IMR-90 (cell line): ENCODE results near the gene C1QL1. TPM values are rescaled to one million over a fixed set of nuclear protein-coding genes. Genes with fewer than 3 reads are reported as not detected.

Source experiments
- ATAC-seq: fragments of 200-7000 bp; cut with Tn5 transposase; 2 replicates; pipeline ENCODE4 v1.9.1; 2020; ENCODE audit warnings: low read depth, mild to moderate bottlenecking, moderate library complexity
- BruUV-seq: library from RNA; stranded (reverse); fragments of 400-500 nt; replicated peaks from 2 replicates; lab custom pipeline; 2021; lab: Mats Ljungman, UMichigan
- CTCF ChIA-PET: fragments of 300-600 bp; formaldehyde crosslinking; extraction: SDS; loops from one replicate; lab custom pipeline; 2021; ENCODE audit warnings: antibody characterized with exemption; lab: Yijun Ruan, JAX
- POLR2A ChIA-PET: fragments of 300-600 bp; sonication (Branson Sonifier 250); formaldehyde crosslinking; loops from one replicate; lab custom pipeline; 2022; ENCODE audit warnings: antibody characterized with exemption; ENCODE audit not compliant: unreplicated experiment; lab: Charles Lee
- DNase-seq: peaks from one replicate; pipeline ENCODE4 v3.0.0; 2013
- H2AFZ ChIP-seq: replicated peaks from 2 replicates; pipeline ENCODE3; 2013; ENCODE audit warnings: low read length, mild to moderate bottlenecking; ENCODE audit not compliant: poor library complexity
- H2AK5ac ChIP-seq: 2 replicates; pipeline ENCODE4 v1.6.1; 2013; ENCODE audit warnings: low read depth, low read length, inconsistent platforms
- H2AK9ac ChIP-seq: replicated peaks from 2 replicates; pipeline ENCODE3; 2013; ENCODE audit warnings: mild to moderate bottlenecking, low read depth, low read length, moderate library complexity; ENCODE audit not compliant: poor library complexity
- H2BK120ac ChIP-seq: 2 replicates; pipeline ENCODE4 v1.6.1; 2013; ENCODE audit warnings: low read depth, low read length, inconsistent platforms
- H2BK15ac ChIP-seq: 3 replicates; pipeline ENCODE4 v1.6.1; 2013; ENCODE audit warnings: low read depth, low read length, inconsistent platforms
- H2BK20ac ChIP-seq: 2 replicates; pipeline ENCODE4 v1.6.1; 2013; ENCODE audit warnings: low read depth, mild to moderate bottlenecking, inconsistent platforms, low read length, moderate library complexity
- H2BK5ac ChIP-seq: 2 replicates; pipeline ENCODE4 v1.6.1; 2013; ENCODE audit warnings: mild to moderate bottlenecking, low read depth, low read length, inconsistent platforms; ENCODE audit not compliant: poor library complexity, severe bottlenecking
- H3K14ac ChIP-seq: replicated peaks from 2 replicates; pipeline ENCODE4 v1.6.1; 2013; ENCODE audit warnings: low read depth, low read length, inconsistent platforms
- H3K18ac ChIP-seq: 2 replicates; pipeline ENCODE4 v1.6.1; 2013; ENCODE audit warnings: low read depth, low read length, control low read depth
- H3K23ac ChIP-seq: 2 replicates; pipeline ENCODE4 v1.6.1; 2013; ENCODE audit warnings: low read depth, low read length, inconsistent platforms
- H3K27ac ChIP-seq: 2 replicates; pipeline ENCODE4 v1.5.1; 2013; ENCODE audit warnings: mild to moderate bottlenecking, control low read depth, low read length; ENCODE audit not compliant: insufficient read depth
- H3K27me3 ChIP-seq: 2 replicates; pipeline ENCODE4 v1.6.1; 2013; ENCODE audit warnings: low read length; ENCODE audit not compliant: control insufficient read depth, insufficient read depth
- H3K36me3 ChIP-seq: 2 replicates; pipeline ENCODE4 v1.6.1; 2013; ENCODE audit warnings: low read length, mixed read lengths; ENCODE audit not compliant: control insufficient read depth, insufficient read depth
- H3K4ac ChIP-seq: 2 replicates; pipeline ENCODE4 v1.6.1; 2013; ENCODE audit warnings: low read depth, low read length, inconsistent platforms
- H3K4me1 ChIP-seq: 2 replicates; pipeline ENCODE4 v1.6.1; 2013; ENCODE audit warnings: low read length, mixed read lengths; ENCODE audit not compliant: control insufficient read depth, insufficient read depth
- H3K4me2 ChIP-seq: 2 replicates; pipeline ENCODE4 v1.6.1; 2013; ENCODE audit warnings: low read depth, mild to moderate bottlenecking, control low read depth, low read length, moderate library complexity
- H3K4me3 ChIP-seq: 2 replicates; pipeline ENCODE4 v1.5.1; 2013; ENCODE audit warnings: low read depth, mild to moderate bottlenecking, control low read depth, low read length, moderate library complexity; ENCODE audit not compliant: insufficient read depth
- H3K56ac ChIP-seq: 2 replicates; pipeline ENCODE4 v1.6.1; 2013; ENCODE audit warnings: low read length, inconsistent platforms; ENCODE audit not compliant: insufficient read depth; ENCODE audit errors: extremely low read depth
- H3K79me1 ChIP-seq, 2 experiments: 2 replicates each; pipeline ENCODE4 v1.6.1; 2013; ENCODE audit warnings: low read length in 2 of 2, inconsistent platforms in 1 of 2, low read depth in 1 of 2
- H3K9ac ChIP-seq: 2 replicates; pipeline ENCODE4 v1.6.1; 2013; ENCODE audit warnings: low read depth, low read length, control low read depth
- H3K9me1 ChIP-seq: 2 replicates; pipeline ENCODE4 v1.6.1; 2013; ENCODE audit warnings: low read length, inconsistent platforms; ENCODE audit not compliant: insufficient read depth
- H3K9me3 ChIP-seq: 2 replicates; pipeline ENCODE4 v1.6.1; 2013; ENCODE audit warnings: low read length; ENCODE audit not compliant: control insufficient read depth, insufficient read depth
- H4K20me1 ChIP-seq: 2 replicates; pipeline ENCODE4 v1.6.1; 2013; ENCODE audit warnings: low read length, inconsistent platforms; ENCODE audit not compliant: insufficient read depth
- H4K5ac ChIP-seq: 2 replicates; pipeline ENCODE4 v1.6.1; 2013; ENCODE audit warnings: mild to moderate bottlenecking, low read depth, low read length, control low read depth
- H4K8ac ChIP-seq, 2 experiments: 2 replicates each; pipeline ENCODE4 v1.6.1; 2013; ENCODE audit warnings: low read depth in 2 of 2, low read length in 2 of 2, control low read depth in 1 of 2, inconsistent platforms in 1 of 2
- H4K91ac ChIP-seq: 2 replicates; pipeline ENCODE4 v1.6.1; 2013; ENCODE audit warnings: low read depth, low read length, inconsistent platforms; ENCODE audit not compliant: insufficient read depth
- BHLHE40 ChIP-seq: fragments of 150-350 bp; IDR thresholded peaks from 2 replicates; pipeline ENCODE4 v1.6.1; 2016; ENCODE audit warnings: mild to moderate bottlenecking, low read depth, low read length
- FOS ChIP-seq: fragments of 150-350 bp; IDR thresholded peaks from 2 replicates; pipeline ENCODE4 v1.6.1; 2016; ENCODE audit warnings: low read depth, low read length
- MAFK ChIP-seq: IDR thresholded peaks from 2 replicates; pipeline ENCODE4 v1.6.1; 2012; ENCODE audit warnings: low read depth, low read length, improper control_type of control experiment
- MAZ ChIP-seq: IDR thresholded peaks from 2 replicates; pipeline ENCODE4 v1.6.1; 2012; ENCODE audit warnings: low read depth, mild to moderate bottlenecking, low read length, improper control_type of control experiment, moderate library complexity, borderline replicate concordance
- MXI1 ChIP-seq: IDR thresholded peaks from 2 replicates; pipeline ENCODE4 v1.6.1; 2012; ENCODE audit warnings: low read depth, mild to moderate bottlenecking, low read length, moderate library complexity, borderline replicate concordance
- NFE2L2 ChIP-seq: fragments of 150-350 bp; IDR thresholded peaks from 2 replicates; pipeline ENCODE4 v1.6.1; 2016; ENCODE audit warnings: low read depth, mild to moderate bottlenecking, low read length
- POLR2A ChIP-seq: IDR thresholded peaks from 2 replicates; pipeline ENCODE4 v1.6.1; 2012; ENCODE audit warnings: mild to moderate bottlenecking, low read depth, low read length
- RFX5 ChIP-seq: IDR thresholded peaks from 2 replicates; pipeline ENCODE4 v1.8.0; 2012; ENCODE audit warnings: low read depth, mild to moderate bottlenecking, low read length, moderate library complexity
- WGBS, 2 experiments: methylation state at CpG; one replicate each; pipeline versions ENCODE4 v1.1.5 to v1.1.7; 2013; ENCODE audit warnings: missing lambda C conversion rate in 2 of 2; ENCODE audit not compliant: insufficient read length in 1 of 2; ENCODE audit errors: extremely low coverage in 2 of 2; 5-methylcytosine and 5-hydroxymethylcytosine counted together
- dilution Hi-C: fragments of 300-500 bp; cut with HindIII; formaldehyde crosslinking; loops from one replicate; pipeline ENCODE4 v1.14.3; 2018; ENCODE audit warnings: low sequenced_read_pairs; ENCODE audit not compliant: unreplicated experiment
- in situ Hi-C: fragments of 300-500 bp; cut with MboI; formaldehyde crosslinking; loops from 3 replicates; pipeline ENCODE4 v1.14.3; 2019; ENCODE audit warnings: low sequenced_read_pairs, inconsistent platforms, mixed read lengths
- intact Hi-C: fragments of 100-400 bp; cut with micrococcal nuclease; formaldehyde crosslinking; loops from 2 replicates; pipeline ENCODE4 v1.10.0; 2022
- polyA plus RNA-seq, 3 experiments: library from polyadenylated mRNA; depleted of rRNA; stranded (reverse); fragments of >200 nt; gene quantifications; 2 replicates each; pipeline ENCODE4 v1.2.3, GENCODE V29; 2012; ENCODE audit warnings: low replicate concordance in 1 of 3
- total RNA-seq: library from RNA; depleted of rRNA; stranded (reverse); fragments of >200 nt; gene quantifications from 2 replicates; pipeline ENCODE4 v1.2.3, GENCODE V29; 2012
- TF ChIP-seq, protein P1 (sequence below): conservative IDR thresholded peaks from 2 replicates; pipeline ENCODE4 v1.5.1; 2012; ENCODE audit warnings: mild to moderate bottlenecking, low read depth, low read length, improper control_type of control experiment
- TF ChIP-seq, protein P2 (sequence below): fragments of 150-350 bp; IDR thresholded peaks from 2 replicates; pipeline ENCODE4 v1.6.1; 2016; ENCODE audit warnings: low read depth, mild to moderate bottlenecking, low read length, moderate library complexity, borderline replicate concordance

The C1QL1 gene
- total and polyA plus RNA-seq, 2 of the 4 experiments (the other 2 are of a cell fraction) = 0.18 to 0.84 TPM

DNA sequence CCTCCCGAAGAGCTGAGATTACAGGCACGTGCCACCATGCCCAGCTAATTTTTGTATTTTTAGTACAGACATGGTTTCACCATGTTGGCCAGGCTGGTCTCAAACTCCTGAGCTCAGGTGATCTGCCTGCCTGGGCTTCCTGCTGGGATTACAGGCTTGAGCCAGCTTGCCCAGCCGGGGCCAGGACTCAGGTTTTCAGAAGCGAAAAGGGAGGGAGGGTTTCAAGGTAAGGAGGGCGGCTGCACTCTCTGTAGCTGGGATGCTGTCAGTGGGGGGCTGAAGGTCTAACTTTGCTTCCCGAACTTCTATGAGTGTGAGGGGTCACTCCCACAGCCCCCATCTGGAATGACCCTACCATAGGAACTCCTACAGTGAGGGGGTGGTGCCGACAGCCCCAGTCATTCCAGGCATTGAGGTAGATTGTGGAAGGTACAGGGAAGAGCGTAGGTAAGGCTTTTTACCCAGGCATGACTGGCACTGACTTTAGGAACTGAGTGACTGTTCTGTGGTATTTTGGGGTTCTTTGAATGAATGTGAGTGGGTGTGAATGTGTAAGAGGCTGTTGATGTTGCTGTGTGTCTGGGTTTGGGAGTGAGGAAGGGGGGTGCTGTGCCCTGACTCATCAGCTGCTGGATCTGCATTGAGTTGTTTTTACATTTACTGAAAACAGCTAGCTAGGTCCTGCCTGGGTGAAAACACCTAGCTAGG, 3.8 kb upstream of the C1QL1 start:
- Histone ChIP-seq H4K5ac (no peak overlapping the region; the same call in 1 of the 2 replicates), H2AFZ (no peak overlapping the region)
- POLR2A ChIA-PET = no interaction called here

More for the DNA sequence above, 3.8 kb upstream of the C1QL1 start:
- dilution Hi-C loops = no loop called here
- no peaks in the 10 kb centered on the region; the same call in 1 of the 2 replicates for H4K20me1 ChIP-seq
- no peaks in the 10 kb centered on the region for H3K79me1 ChIP-seq
- DNase-seq = peak; percentile 72
- no peaks in the 10 kb centered on the region for H3K9me3 ChIP-seq
- H3K14ac ChIP-seq = no peak overlapping the region
- peak overlapping the region; percentile 63; the same call in 1 of the 2 replicates for H4K91ac ChIP-seq
- H2BK120ac ChIP-seq = no peak overlapping the region; the same call in 1 of the 2 replicates
- peaks cover 26% of the 10 kb centered on the region for H3K27me3 ChIP-seq
- TF ChIP-seq MAFK (no peak), MXI1 (no peak), POLR2A (no peak), NFE2L2 (no peak), RFX5 (no peak), MAZ (peak; percentile 53; the same call in 1 of the 2 replicates), BHLHE40 (peak; percentile 27; the same call in 1 of the 2 replicates), FOS (peak; percentile 56; the same call in 1 of the 2 replicates)
- TF ChIP-seq, protein P1, sequence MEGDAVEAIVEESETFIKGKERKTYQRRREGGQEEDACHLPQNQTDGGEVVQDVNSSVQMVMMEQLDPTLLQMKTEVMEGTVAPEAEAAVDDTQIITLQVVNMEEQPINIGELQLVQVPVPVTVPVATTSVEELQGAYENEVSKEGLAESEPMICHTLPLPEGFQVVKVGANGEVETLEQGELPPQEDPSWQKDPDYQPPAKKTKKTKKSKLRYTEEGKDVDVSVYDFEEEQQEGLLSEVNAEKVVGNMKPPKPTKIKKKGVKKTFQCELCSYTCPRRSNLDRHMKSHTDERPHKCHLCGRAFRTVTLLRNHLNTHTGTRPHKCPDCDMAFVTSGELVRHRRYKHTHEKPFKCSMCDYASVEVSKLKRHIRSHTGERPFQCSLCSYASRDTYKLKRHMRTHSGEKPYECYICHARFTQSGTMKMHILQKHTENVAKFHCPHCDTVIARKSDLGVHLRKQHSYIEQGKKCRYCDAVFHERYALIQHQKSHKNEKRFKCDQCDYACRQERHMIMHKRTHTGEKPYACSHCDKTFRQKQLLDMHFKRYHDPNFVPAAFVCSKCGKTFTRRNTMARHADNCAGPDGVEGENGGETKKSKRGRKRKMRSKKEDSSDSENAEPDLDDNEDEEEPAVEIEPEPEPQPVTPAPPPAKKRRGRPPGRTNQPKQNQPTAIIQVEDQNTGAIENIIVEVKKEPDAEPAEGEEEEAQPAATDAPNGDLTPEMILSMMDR = no peak
- TF ChIP-seq, protein P2, sequence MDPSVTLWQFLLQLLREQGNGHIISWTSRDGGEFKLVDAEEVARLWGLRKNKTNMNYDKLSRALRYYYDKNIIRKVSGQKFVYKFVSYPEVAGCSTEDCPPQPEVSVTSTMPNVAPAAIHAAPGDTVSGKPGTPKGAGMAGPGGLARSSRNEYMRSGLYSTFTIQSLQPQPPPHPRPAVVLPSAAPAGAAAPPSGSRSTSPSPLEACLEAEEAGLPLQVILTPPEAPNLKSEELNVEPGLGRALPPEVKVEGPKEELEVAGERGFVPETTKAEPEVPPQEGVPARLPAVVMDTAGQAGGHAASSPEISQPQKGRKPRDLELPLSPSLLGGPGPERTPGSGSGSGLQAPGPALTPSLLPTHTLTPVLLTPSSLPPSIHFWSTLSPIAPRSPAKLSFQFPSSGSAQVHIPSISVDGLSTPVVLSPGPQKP = no peak
- H3K4me1 ChIP-seq = peaks cover 11% of the 10 kb centered on the region
- H2AK5ac ChIP-seq = peak overlapping the region; percentile 83
- no peaks in the 10 kb centered on the region for H3K36me3 ChIP-seq
- no peak for ATAC-seq
- peaks cover 4% of the 10 kb centered on the region for H3K9me1 ChIP-seq
- no TSS peak for BruUV-seq
- H2BK5ac ChIP-seq = no peak overlapping the region
- peak overlapping the region in 1 of 2 experiments; percentile 6; a peak in 1 of 4 replicates for H4K8ac ChIP-seq
- no peak overlapping the region for H3K27ac ChIP-seq
- intact Hi-C loops = no loop called here
- H3K4ac ChIP-seq = no peak overlapping the region
- no peak overlapping the region for H3K56ac ChIP-seq
- in situ Hi-C loops = no loop called here
- CTCF ChIA-PET = interaction anchor here (0.5 kb wide), 1 partner anchor 9 kb away, joined by 3 read pairs; no protein-coding TSS in a partner anchor
- H3K9ac ChIP-seq = no peak overlapping the region
- no peak overlapping the region for H3K4me3 ChIP-seq
- H3K23ac ChIP-seq = no peak overlapping the region
- H2BK20ac ChIP-seq = peak overlapping the region; percentile 40
- H2BK15ac ChIP-seq = no peak overlapping the region; the same call in 2 of the 3 replicates
- H3K18ac ChIP-seq = no peak overlapping the region
- peak overlapping the region; percentile 69 for H2AK9ac ChIP-seq
- WGBS, 2 experiments = 75% methylated on average over 2 of the region's 8 CpGs; no CpG with 5 or more reads in 1 of the 2 experiments
- H3K4me2 ChIP-seq = 0 out of 2 replicates have a peak overlapping the region, but pooled peaks have one; percentile 45
